ENCODE measurements around the gene NR2C1.

GRCh38 chr12:95051241-95051640 is 22.2 kb downstream of the NR2C1 start:
- TF ChIP-seq, protein P1, sequence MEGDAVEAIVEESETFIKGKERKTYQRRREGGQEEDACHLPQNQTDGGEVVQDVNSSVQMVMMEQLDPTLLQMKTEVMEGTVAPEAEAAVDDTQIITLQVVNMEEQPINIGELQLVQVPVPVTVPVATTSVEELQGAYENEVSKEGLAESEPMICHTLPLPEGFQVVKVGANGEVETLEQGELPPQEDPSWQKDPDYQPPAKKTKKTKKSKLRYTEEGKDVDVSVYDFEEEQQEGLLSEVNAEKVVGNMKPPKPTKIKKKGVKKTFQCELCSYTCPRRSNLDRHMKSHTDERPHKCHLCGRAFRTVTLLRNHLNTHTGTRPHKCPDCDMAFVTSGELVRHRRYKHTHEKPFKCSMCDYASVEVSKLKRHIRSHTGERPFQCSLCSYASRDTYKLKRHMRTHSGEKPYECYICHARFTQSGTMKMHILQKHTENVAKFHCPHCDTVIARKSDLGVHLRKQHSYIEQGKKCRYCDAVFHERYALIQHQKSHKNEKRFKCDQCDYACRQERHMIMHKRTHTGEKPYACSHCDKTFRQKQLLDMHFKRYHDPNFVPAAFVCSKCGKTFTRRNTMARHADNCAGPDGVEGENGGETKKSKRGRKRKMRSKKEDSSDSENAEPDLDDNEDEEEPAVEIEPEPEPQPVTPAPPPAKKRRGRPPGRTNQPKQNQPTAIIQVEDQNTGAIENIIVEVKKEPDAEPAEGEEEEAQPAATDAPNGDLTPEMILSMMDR (IDR thresholded peaks at IDR 0.05), result no peak
- TF ChIP-seq POLR2A (IDR thresholded peaks at IDR 0.05), result no peak
